ENCODE measurements around the gene FOXL2.

DNA sequence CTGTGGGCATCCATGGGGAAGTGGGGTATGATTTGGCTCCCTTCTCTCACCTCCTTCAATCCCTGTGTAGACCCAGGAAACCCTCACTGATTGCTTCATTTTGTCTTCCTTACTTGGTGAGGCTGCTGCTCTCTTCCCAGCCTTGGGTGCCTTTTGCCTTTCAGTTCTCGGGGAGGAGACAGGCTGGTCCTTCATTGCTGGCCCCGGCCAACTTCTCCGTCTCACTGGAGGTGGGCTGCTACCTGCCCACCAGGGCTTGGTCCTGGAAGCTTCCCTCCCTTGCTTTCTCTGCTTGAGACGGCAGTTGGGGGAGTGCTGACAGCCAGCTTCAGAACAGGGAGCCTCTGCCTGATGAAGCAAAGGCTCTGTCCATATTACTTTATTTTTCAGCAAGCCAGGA lies 4.7 kb downstream of the FOXL2 start:
- TF ChIP-seq, protein P1, sequence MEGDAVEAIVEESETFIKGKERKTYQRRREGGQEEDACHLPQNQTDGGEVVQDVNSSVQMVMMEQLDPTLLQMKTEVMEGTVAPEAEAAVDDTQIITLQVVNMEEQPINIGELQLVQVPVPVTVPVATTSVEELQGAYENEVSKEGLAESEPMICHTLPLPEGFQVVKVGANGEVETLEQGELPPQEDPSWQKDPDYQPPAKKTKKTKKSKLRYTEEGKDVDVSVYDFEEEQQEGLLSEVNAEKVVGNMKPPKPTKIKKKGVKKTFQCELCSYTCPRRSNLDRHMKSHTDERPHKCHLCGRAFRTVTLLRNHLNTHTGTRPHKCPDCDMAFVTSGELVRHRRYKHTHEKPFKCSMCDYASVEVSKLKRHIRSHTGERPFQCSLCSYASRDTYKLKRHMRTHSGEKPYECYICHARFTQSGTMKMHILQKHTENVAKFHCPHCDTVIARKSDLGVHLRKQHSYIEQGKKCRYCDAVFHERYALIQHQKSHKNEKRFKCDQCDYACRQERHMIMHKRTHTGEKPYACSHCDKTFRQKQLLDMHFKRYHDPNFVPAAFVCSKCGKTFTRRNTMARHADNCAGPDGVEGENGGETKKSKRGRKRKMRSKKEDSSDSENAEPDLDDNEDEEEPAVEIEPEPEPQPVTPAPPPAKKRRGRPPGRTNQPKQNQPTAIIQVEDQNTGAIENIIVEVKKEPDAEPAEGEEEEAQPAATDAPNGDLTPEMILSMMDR (IDR thresholded peaks at IDR 0.05; ENCODE audit: low read depth, low read length, poor library complexity, severe bottlenecking) = no peak
- TF ChIP-seq EZH2phosphoT487 (IDR thresholded peaks at IDR 0.05; ENCODE audit: borderline replicate concordance, low read length) = no peak

Measured in DOHH2 (cell line).